HS-27A (cell line): ENCODE results near the gene RERE.

Experiments
- DNase-seq: peaks from one replicate; pipeline ENCODE4 v3.0.0-alpha.2; 2012; ENCODE audit warnings: low read depth, missing footprints

RERE gene

GRCh38 chr1:8817412-8818324 is at the start of gene RERE:
TSS of gene RERE (minus strand) at chr1:8817640.
- DNase-seq = peak; percentile 75

GRCh38 chr1:8866792-8867415 is 49.5 kb upstream of the RERE start:
- DNase-seq = no peak

GRCh38 chr1:8866173-8866791 is 48.8 kb upstream of the RERE start:
- no peak for DNase-seq

- DNase-seq = no peak
Observed at GRCh38 chr1:8864713-8865344, 47.4 kb upstream of the RERE start.

- DNase-seq = no peak
Observed at GRCh38 chr1:8863794-8864233, 46.4 kb upstream of the RERE start.

- no peak for DNase-seq
Observed at GRCh38 chr1:8863138-8863537, 45.7 kb upstream of the RERE start.

GRCh38 chr1:8862528-8862927 is 45.1 kb upstream of the RERE start:
- DNase-seq = no peak

GRCh38 chr1:8860738-8861516 is 43.5 kb upstream of the RERE start:
- DNase-seq = no peak

- DNase-seq = no peak
Observed at GRCh38 chr1:8858888-8859706, 41.7 kb upstream of the RERE start.

- peak; percentile 86 for DNase-seq
Observed at GRCh38 chr1:8858112-8858668, 40.8 kb upstream of the RERE start.

GRCh38 chr1:8856689-8857412 is 39.4 kb upstream of the RERE start:
- no peak for DNase-seq

- DNase-seq = no peak
Observed at GRCh38 chr1:8854240-8854639, 36.8 kb upstream of the RERE start.

GRCh38 chr1:8851060-8851459 is 33.6 kb upstream of the RERE start:
- DNase-seq = no peak

- DNase-seq = peak; percentile 52
Observed at GRCh38 chr1:8848663-8849386, 31.4 kb upstream of the RERE start.

- DNase-seq = no peak
Observed at GRCh38 chr1:8847990-8848389, 30.6 kb upstream of the RERE start.

GRCh38 chr1:8846263-8846662 is 28.8 kb upstream of the RERE start:
- no peak for DNase-seq

GRCh38 chr1:8845104-8846097 is 28.0 kb upstream of the RERE start:
- DNase-seq = no peak

- no peak for DNase-seq
Observed at GRCh38 chr1:8844501-8845006, 27.1 kb upstream of the RERE start.
